Right cardiac atrium (tissue), 5 donors: ENCODE measurements around the gene OR4K17. TPM values are rescaled to one million over a fixed set of nuclear protein-coding genes. Genes with fewer than 3 reads are reported as not detected.
A peak's percentile ranks its signal among the peaks of the same experiment; 100 is the strongest.
"Not testable (repeated sequence)": the region's sequence is repeated elsewhere in the genome, so short reads cannot be mapped to it uniquely, and the experiment has no call there.

Source experiments
- ATAC-seq, 2 donors: fragments of 200-7000 bp; cut with Tn5 transposase; one replicate each; pipeline versions ENCODE4 v1.8.0 to v1.9.1; 2020; ENCODE audit warnings: moderate library complexity in 2 of 2, mild to moderate bottlenecking in 1 of 2
- DNase-seq, 3 donors: peaks; one replicate each; pipeline ENCODE4 v3.0.0-alpha.2; 2020
- H3K27ac ChIP-seq: one replicate; pipeline ENCODE4 v1.5.1; 2013; ENCODE audit warnings: mild to moderate bottlenecking, low read length, control low read depth, moderate library complexity
- H3K27me3 ChIP-seq: one replicate; pipeline ENCODE4 v1.6.1; 2013; ENCODE audit not compliant: control insufficient read depth, insufficient read depth
- H3K4me1 ChIP-seq: one replicate; pipeline ENCODE4 v1.6.1; 2013; ENCODE audit warnings: low read length; ENCODE audit not compliant: control insufficient read depth, insufficient read depth
- H3K4me3 ChIP-seq: one replicate; pipeline ENCODE4 v1.5.1; 2013; ENCODE audit warnings: low read length, control low read depth
- H3K9me3 ChIP-seq: one replicate; pipeline ENCODE4 v1.6.1; 2013; ENCODE audit warnings: low read length; ENCODE audit not compliant: control insufficient read depth
- WGBS: extraction: QIAGEN DNeasy Blood & Tissue Kit; methylation state at CpG from one replicate; pipeline ENCODE4 v1.1.7; 2013; 5-methylcytosine and 5-hydroxymethylcytosine counted together
- intact Hi-C, 4 donors: fragments of 100-400 bp; cut with DNase I; formaldehyde crosslinking; loops; one replicate each; pipeline versions ENCODE4 v1.11.0 to v1.14.0; 2022 to 2023
- long read RNA-seq, 4 donors: library from polyadenylated mRNA; unstranded; transcript quantifications; one replicate each; pipeline ENCODE4 v2.0.0, GENCODE V29; 2020 to 2021
- polyA plus RNA-seq: library from polyadenylated mRNA; stranded (reverse); fragments of 200-250 nt; gene quantifications from one replicate; pipeline ENCODE4 v1.2.3, GENCODE V29; 2013
- total RNA-seq, 4 donors: library from RNA; stranded (reverse); fragmentation: NEBNext Ultra II Directional; extraction: Animal tissue kit (Norgen Biotek cat#: 25700); gene quantifications; one replicate each; pipeline ENCODE4 v1.2.1, GENCODE V29; 2021
- donor health status: healthy with polysubstance abuse.
- donor health status: DM: no; HTN: yes; CAD: no.
- donor health status: DM: no; HTN: no; CAD: no.
- donor health status: DM: no; HTN: yes; CAD: no; lungs with severe emphysema.
- donor health status: DM: yes; HTN: yes; CAD: no.

OR4K17 gene, protein sequence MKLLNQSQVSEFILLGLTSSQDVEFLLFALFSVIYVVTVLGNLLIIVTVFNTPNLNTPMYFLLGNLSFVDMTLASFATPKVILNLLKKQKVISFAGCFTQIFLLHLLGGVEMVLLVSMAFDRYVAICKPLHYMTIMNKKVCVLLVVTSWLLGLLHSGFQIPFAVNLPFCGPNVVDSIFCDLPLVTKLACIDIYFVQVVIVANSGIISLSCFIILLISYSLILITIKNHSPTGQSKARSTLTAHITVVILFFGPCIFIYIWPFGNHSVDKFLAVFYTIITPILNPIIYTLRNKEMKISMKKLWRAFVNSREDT
- total RNA-seq (not detected), polyA plus RNA-seq (not detected)
- long read RNA-seq, donor 1 = 0 reads
- long read RNA-seq, donor 2 = 0 reads
- long read RNA-seq, donor 3 = 0 reads
- long read RNA-seq, donor 4 = 0 reads

DNA sequence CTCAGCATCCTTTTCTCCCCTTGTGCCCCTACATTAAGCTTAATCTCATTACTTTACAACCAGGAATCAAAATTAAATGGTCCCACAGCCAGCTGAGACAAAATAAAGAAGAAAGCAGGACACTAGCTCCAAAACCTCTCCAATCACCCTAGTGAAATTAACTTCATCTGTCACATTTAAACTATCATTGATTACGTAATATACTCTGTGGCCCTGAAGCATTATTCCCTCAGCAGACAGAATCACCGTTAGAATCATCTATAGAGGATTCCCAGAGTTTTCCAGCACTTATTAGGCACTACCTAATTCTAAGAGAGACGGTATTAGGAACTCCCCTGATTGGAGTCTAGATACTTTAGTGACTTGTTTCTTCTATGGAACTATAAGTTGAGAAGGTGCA lies at the start of gene OR4K17:
OR4K17 (plus strand) TSS at position 302 of the 400 bp plus-strand sequence. CDS start 6,761 bp downstream, outside the sequence.
- Histone ChIP-seq H3K9me3 (no peaks in the 10 kb centered on the region), H3K27me3 (no peaks in the 10 kb centered on the region), H3K27ac (no peak within 1 kb of the TSS), H3K4me3 (no peak within 1 kb of the TSS), H3K4me1 (no peaks in the 10 kb centered on the region)
- 53% methylated on average over 3 of the region's 3 CpGs for WGBS
- ATAC-seq = no peak
- DNase-seq = no peak
- intact Hi-C loops = no loop called here

DNA sequence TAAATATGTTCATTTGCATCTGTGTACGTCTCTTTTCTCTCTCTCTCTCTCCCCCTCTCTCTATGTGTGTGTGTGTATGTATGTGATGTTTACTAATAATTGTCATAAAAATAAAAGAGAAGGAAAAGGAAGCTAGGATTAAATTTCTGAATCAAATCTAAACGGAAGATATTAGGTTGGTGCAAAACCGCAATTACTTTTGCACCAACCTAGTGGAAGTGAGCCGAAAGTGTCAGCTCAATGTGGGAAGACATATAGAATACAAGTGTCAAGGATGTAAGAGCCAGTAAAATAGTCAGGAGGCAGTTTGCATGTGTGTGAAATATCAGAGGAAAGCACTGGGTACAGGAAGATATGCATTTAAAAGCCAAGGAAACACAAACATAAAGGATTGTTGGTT lies 18.5 kb upstream of the OR4K17 start:
- no peak for ATAC-seq
- intact Hi-C loops = no loop called here
- H3K9me3 ChIP-seq = no peaks in the 10 kb centered on the region
- no peaks in the 10 kb centered on the region for H3K4me1 ChIP-seq
- no peaks in the 10 kb centered on the region for H3K27me3 ChIP-seq
- no peak overlapping the region for H3K27ac ChIP-seq
- no peak overlapping the region for H3K4me3 ChIP-seq
- WGBS = 43% methylated on average over 4 of the region's 4 CpGs
- DNase-seq = no peak

DNA sequence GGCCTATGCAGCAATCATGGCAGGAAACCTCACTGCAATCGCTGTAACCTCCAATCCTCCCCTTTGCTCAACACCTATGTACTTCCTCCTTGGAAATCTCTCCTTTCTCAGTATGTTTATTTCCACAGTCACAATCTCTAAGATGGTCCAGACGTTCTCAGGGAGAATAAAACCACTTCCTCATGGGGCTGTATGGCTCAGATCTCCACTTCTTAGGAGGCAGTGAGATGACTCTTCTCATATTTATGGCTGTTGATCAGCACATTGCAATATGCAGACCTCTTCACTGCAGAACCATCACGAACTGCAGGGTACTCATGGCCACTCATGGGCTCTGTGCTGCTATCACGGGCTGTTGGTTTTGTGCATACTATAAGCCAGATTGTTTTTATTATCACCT lies 17.1 kb upstream of the OR4K17 start:
- H3K27ac ChIP-seq = no peak overlapping the region
- ATAC-seq = no peak
- no peaks in the 10 kb centered on the region for H3K4me1 ChIP-seq
- no peaks in the 10 kb centered on the region for H3K9me3 ChIP-seq
- intact Hi-C loops = no loop called here
- WGBS = 24% methylated on average over 4 of the region's 4 CpGs
- H3K27me3 ChIP-seq = no peaks in the 10 kb centered on the region
- no peak for DNase-seq
- H3K4me3 ChIP-seq = no peak overlapping the region

DNA sequence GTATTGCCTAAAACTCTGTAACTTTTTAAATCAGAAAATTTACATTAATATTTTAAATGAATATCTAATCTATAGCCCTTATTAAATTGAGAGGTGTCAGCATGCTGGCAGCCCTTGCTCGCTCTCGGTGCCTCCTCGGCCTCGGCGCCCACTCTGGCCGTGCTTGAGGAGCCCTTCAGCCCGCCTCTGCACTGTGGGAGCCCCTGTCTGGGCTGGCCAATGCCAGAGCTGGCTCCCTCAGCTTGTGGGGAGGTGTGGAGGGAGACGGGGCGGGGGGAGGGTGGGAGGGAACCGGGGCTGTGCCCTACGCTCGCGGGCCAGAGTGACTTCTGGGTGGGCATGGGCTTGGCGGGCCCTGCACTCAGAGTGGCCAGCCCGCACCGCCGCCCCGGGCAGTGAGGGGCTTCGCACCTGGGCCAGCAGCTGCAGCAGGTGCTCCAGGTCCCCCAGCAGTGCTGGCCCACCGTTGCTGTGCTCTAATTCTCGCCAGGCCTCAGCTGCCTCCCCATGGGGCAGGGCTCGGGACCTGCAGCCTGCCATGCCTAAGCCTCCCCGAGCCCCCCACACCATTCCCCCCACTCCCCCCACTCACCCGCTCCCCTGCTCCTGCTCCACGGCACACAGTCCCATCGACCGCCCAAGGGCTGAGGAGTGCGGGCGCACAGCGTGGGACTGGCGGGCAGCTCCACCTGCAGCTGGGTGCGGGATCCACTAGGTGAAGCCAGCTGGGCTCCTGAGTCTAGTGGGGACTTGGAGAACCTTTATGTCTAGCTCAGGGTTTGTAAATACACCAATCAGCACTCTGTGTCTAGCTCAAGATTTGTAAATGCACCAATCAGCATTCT lies 11.4 kb upstream of the OR4K17 start:
- not testable (repeated sequence) for ATAC-seq

DNA sequence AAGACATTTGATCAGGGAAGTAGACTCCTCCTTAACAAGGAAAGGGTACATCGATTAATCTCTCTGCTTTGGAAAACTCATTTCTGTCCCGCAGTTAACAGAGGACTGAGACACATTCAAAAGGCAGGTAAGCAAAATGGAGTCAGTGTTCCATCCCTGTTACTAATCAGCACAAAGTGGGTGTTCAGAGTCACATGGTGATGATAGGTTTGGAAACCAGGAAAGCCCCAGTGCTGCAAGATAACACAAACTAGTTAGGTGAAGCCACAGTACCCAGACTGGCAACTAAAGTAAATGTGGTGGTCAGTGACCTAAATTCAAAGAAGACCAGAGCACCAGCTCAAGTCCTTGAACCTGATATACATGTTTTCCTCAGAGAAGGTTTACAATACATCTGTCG lies 1.8 kb downstream of the OR4K17 start:
- 64% methylated on average over 3 of the region's 3 CpGs for WGBS
- Histone ChIP-seq H3K4me3 (no peak overlapping the region), H3K9me3 (no peaks in the 10 kb centered on the region), H3K4me1 (no peaks in the 10 kb centered on the region), H3K27ac (no peak overlapping the region), H3K27me3 (no peaks in the 10 kb centered on the region)
- no peak for DNase-seq
- intact Hi-C loops = no loop called here
- ATAC-seq = no peak

More for the DNA sequence above, 11.4 kb upstream of the OR4K17 start:
- H3K4me1 ChIP-seq, intact Hi-C loops, H3K9me3 ChIP-seq, H3K27me3 ChIP-seq, H3K4me3 ChIP-seq, H3K27ac ChIP-seq: not testable (repeated sequence)
- WGBS = 88% methylated on average over 32 of the region's 32 CpGs
- DNase-seq = peak in 2 of 3 donors; percentile 32 to 38

DNA sequence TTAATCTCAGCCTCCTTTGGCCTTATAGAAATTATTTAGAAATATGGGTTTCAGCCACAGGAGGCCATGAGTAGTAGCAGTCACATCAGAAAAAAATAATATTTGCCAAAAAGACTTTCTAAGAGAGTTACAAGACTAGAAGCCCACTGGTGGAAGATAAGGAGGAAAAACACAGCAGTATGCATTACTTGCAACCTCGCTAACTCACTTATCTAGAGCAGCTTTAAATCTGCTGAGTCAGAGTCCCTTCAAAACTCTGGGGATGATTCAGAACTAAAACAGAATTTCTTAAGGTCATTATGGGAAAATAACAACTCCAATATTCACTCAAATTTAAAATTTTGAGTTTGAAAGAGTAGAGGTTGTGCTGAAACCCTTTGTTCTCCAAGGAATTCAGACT lies 6.2 kb downstream of the OR4K17 start:
- no peaks in the 10 kb centered on the region for H3K4me1 ChIP-seq
- no peaks in the 10 kb centered on the region for H3K27me3 ChIP-seq
- intact Hi-C loops = no loop called here
- no peaks in the 10 kb centered on the region for H3K9me3 ChIP-seq
- no peak for DNase-seq
- no peak overlapping the region for H3K4me3 ChIP-seq
- no peak overlapping the region for H3K27ac ChIP-seq
- no peak for ATAC-seq
- WGBS = 46% methylated on average over 1 of the region's 1 CpG

DNA sequence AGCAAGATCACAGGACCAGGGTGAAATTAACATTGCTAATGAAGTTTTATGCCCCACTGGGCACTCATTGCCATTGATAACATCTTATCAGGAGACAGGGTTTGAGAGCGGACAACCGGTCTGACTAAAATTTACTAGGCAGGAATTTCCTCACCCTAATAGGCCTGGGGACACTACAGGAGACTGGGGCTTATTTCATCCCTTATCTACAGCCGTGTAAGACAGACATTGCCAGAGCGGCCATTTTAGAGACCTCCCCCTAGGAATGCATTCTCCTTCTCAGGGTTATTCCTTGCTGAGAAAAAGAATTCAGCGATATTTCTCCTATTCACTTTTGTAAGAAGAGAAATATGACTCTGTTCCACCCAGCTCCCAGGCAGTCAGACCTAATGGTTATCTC lies 8.3 kb downstream of the OR4K17 start:
- Histone ChIP-seq H3K4me1 (no peaks in the 10 kb centered on the region), H3K27me3 (no peaks in the 10 kb centered on the region), H3K9me3 (no peaks in the 10 kb centered on the region), H3K4me3 (no peak overlapping the region), H3K27ac (no peak overlapping the region)
- no peak for ATAC-seq
- intact Hi-C loops = no loop called here
- 73% methylated on average over 5 of the region's 5 CpGs for WGBS
- no peak for DNase-seq

DNA sequence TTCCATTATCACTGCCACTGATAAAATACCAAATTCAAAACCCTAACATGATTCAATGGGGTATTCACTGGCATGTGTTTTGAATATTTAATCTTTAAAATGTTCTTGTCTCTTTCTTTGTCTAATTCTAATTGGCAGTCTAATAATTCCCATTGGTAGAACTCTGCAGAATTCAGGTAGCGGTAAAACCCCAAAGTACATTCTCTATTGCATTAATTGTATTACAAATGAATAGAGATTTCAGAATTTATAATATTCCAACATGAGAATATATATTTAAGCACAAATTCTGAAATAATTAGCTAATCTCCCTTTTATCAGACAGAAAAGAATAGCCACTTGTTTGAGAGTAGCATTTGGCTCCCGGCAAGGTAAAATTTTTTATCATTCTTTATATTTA lies 28.0 kb downstream of the OR4K17 start, which contains the start of gene OR4N5:
OR4N5 (plus strand) TSS at position 301 of the 400 bp plus-strand sequence. CDS start 4,916 bp downstream, outside the sequence.
- no peak within 1 kb of the TSS for H3K4me3 ChIP-seq
- DNase-seq = no peak
- WGBS = 84% methylated on average over 2 of the region's 2 CpGs
- no peak within 1 kb of the TSS for H3K27ac ChIP-seq
- no peaks in the 10 kb centered on the region for H3K9me3 ChIP-seq
- ATAC-seq = no peak
- H3K27me3 ChIP-seq = no peaks in the 10 kb centered on the region
- no peaks in the 10 kb centered on the region for H3K4me1 ChIP-seq
- intact Hi-C loops = no loop called here

DNA sequence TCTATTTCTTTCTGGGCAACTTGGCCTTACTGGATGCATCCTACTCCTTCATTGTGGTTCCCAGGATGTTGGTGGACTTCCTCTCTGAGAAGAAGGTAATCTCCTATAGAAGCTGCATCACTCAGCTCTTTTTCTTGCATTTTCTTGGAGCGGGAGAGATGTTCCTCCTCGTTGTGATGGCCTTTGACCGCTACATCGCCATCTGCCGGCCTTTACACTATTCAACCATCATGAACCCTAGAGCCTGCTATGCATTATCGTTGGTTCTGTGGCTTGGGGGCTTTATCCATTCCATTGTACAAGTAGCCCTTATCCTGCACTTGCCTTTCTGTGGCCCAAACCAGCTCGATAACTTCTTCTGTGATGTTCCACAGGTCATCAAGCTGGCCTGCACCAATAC lies 33.4 kb downstream of the OR4K17 start:
- no peaks in the 10 kb centered on the region for H3K9me3 ChIP-seq
- DNase-seq (no peak), ATAC-seq (no peak)
- no peak overlapping the region for H3K4me3 ChIP-seq
- H3K27ac ChIP-seq = no peak overlapping the region
- intact Hi-C loops = no loop called here
- H3K4me1 ChIP-seq = no peaks in the 10 kb centered on the region
- H3K27me3 ChIP-seq = no peaks in the 10 kb centered on the region
- WGBS = 25% methylated on average over 7 of the region's 7 CpGs

DNA sequence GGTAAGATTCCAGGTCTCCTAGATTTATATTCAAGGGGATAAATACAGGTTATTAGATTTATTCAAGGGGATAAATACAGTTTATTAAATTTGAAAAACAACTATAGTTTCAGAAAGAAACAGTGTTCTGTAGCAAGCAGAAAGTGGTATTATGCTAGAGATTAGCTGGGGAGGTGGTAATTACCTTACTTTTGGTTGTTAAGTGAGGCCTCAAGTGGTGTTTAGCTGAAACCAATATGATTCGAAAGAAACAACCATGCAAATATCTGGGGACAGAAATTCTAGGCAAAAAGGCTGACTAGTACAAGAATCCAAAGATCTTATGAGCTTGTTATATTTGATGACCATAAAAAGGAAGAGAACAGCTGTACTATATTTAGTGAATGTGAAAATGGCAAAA lies 34.3 kb downstream of the OR4K17 start:
- ATAC-seq (no peak), DNase-seq (no peak)
- Histone ChIP-seq H3K4me3 (no peak overlapping the region), H3K4me1 (no peaks in the 10 kb centered on the region), H3K27me3 (no peaks in the 10 kb centered on the region), H3K27ac (no peak overlapping the region), H3K9me3 (no peaks in the 10 kb centered on the region)
- 59% methylated on average over 1 of the region's 1 CpG for WGBS
- intact Hi-C loops = no loop called here

DNA sequence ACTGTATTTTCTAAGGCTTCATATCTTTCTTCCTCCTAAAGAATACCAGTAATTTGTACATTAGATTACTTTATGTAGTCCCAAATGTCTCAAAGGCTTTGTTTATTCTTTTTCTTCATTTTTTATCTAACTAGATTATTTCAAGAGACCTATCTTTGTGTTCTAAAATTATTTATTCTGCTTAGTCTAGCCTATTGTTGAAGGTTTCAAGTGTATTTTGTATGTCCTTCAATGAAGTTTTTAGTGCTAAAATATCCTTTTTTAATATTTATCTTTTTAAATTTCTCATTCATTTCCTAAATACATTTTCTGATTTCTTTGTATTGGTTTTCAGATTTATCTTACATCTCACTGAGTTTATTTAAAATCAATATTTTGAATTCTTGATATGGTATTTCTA lies 53.9 kb downstream of the OR4K17 start:
- Histone ChIP-seq H3K27me3 (no peaks in the 10 kb centered on the region), H3K9me3 (no peaks in the 10 kb centered on the region), H3K4me3 (no peak overlapping the region), H3K27ac (no peak overlapping the region), H3K4me1 (no peaks in the 10 kb centered on the region)
- DNase-seq (no peak), ATAC-seq (no peak)
- intact Hi-C loops = no loop called here
